NCI-H2107 treated with DMSO at 0.1 percent for 48 hours (cell line): ENCODE measurements around the gene DNAJB12.

Experiments
- DNase-seq: peaks from one replicate; lab custom pipeline; 2025; ENCODE audit not compliant: unreplicated experiment; lab: John Stamatoyannopoulos, UW

The DNAJB12 gene

DNA sequence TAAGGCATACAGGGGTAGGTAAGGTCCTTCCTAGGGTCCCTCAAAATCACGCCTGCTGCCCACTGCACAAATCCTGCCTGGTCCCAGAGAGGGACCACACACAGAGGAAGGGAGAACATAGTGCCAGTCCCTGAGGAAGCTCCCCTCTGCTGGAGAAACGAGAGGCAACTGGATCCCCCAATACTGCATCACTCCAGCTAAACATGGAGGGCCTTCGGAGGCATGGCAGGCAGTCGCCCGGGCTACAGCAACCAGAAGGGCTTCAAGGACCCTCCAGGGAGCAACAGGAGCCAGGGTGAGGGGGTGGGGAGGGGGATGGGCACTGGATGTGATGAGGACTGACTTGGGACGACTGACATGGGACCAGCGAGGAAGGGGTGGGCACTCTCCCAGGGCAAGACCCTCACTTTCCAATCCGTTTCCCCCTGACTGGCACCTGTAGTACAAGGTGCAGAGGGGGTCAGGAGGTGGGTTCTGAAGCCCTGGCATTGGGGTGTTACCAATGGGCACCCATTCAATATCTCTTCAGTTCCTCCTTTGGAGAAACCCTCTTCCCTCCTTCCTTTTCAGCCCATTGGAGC lies 59.3 kb downstream of the DNAJB12 start:
- DNase-seq = no peak

DNA sequence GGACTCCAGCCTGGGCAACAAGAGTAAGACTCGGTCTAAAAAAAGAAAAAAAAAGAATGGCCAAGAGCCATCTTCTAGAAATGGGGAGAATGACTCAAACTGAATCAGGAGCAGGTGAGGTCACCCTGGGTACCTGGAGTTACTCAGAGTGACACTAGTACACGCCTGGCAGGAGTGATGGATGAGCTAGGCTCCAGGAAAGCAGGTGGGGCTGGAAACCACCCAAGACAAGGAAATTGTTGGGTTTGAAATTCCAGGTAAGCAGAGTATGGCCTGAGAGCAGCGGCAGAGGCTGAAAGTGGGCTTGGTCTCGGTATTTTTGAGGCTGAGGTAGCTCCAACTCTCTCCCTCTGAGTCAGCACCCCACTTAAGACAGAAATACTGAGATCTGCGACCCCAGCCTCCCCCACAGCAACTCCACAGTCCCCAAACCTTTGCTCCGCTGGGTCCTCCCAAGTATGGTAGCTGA lies 62.5 kb downstream of the DNAJB12 start:
- DNase-seq = no peak

- DNase-seq = no peak
These were observed 63.6 kb downstream of the DNAJB12 start for GRCh38 chr10:72291019-72291532.

- DNase-seq = no peak
These were observed 68.7 kb downstream of the DNAJB12 start for GRCh38 chr10:72285972-72286521.

DNA sequence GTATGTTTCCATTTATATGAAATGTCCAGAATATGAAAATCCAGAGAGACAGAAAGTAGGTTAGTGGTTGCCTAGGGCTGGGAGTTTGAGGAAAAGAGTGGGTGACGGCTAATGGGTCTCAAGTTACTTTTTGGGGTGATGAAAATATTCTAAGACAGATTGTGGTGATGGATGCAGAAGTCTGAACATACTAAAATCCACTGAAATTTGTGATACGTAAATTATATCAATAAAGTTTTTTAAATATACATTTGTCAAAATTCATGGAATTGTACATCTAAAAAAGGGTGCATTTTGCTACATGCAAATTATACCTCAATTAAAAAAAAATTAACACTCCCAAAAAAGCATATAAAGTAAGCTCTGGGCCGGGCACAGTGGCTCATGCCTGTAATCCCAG lies 71.6 kb downstream of the DNAJB12 start:
- no peak for DNase-seq
